A549 (cell line): ENCODE measurements around the gene MGAT5.

Experiments
- CTCF ChIP-seq: fragments of >200 bp; sonication (Bioruptor Twin); formaldehyde crosslinking; IDR thresholded peaks from 3 replicates; pipeline ENCODE4 v1.5.1; 2016
- NFE2L2 ChIP-seq: fragments of 150-350 bp; conservative IDR thresholded peaks from 2 replicates; pipeline ENCODE4 v1.6.1; 2014; ENCODE audit warnings: low read length
- USF2 ChIP-seq: fragments of 450-650 bp; IDR thresholded peaks from 2 replicates; pipeline ENCODE4 v1.6.1; 2014; ENCODE audit warnings: antibody characterized with exemption

GRCh38 chr2:134462791-134463698, 209.2 kb downstream of the MGAT5 start:
- no peak for TF ChIP-seq CTCF
- TF ChIP-seq NFE2L2: no peak
- TF ChIP-seq USF2: no peak
